OCI-LY7 (cell line): ENCODE results near the gene S100A4. TPM values are rescaled to one million over a fixed set of nuclear protein-coding genes. Genes with fewer than 3 reads are reported as not detected.
"Not testable (repeated sequence)": the region's sequence is repeated elsewhere in the genome, so short reads cannot be mapped to it uniquely, and the experiment has no call there.

Experiments used
- BruUV-seq: library from RNA; stranded (reverse); fragments of 400-500 nt; replicated peaks from 2 replicates; lab custom pipeline; 2021; lab: Mats Ljungman, UMichigan
- CTCF ChIA-PET: fragments of 300-600 bp; sonication (Branson Sonifier 250); formaldehyde crosslinking; loops from one replicate; lab custom pipeline; 2022; ENCODE audit warnings: antibody characterized with exemption; ENCODE audit not compliant: unreplicated experiment; lab: Charles Lee
- POLR2A ChIA-PET: fragments of 300-600 bp; sonication (Branson Sonifier 250); formaldehyde crosslinking; loops from one replicate; lab custom pipeline; 2022; ENCODE audit warnings: antibody characterized with exemption; lab: Charles Lee
- DNase-seq: peaks from one replicate; pipeline ENCODE4 v3.0.0-alpha.2; 2015; ENCODE audit warnings: low spot score
- H2AFZ ChIP-seq: fragments of 200-600 bp; sonication (generic), shearing (Covaris generic); 2 replicates; pipeline ENCODE4 v1.6.1; 2014; ENCODE audit warnings: mild to moderate bottlenecking, antibody characterized with exemption, low read length, moderate library complexity
- H3K27ac ChIP-seq: fragments of 200-600 bp; sonication (generic); 2 replicates; pipeline ENCODE4 v1.5.1; 2014; ENCODE audit warnings: mixed run types, low read depth, mild to moderate bottlenecking, moderate library complexity, low read length, inconsistent platforms; ENCODE audit not compliant: poor library complexity, severe bottlenecking
- H3K36me3 ChIP-seq: fragments of 200-600 bp; sonication (generic); 2 replicates; pipeline ENCODE4 v1.6.1; 2014; ENCODE audit warnings: mild to moderate bottlenecking, antibody characterized with exemption, low read length, moderate library complexity, mixed read lengths; ENCODE audit not compliant: insufficient read depth
- H3K4me1 ChIP-seq: fragments of 200-600 bp; sonication (generic); 2 replicates; pipeline ENCODE4 v1.5.1; 2014; ENCODE audit warnings: mild to moderate bottlenecking, low read length; ENCODE audit not compliant: insufficient read depth, poor library complexity, severe bottlenecking
- H3K4me2 ChIP-seq: fragments of 200-600 bp; sonication (generic); 2 replicates; pipeline ENCODE4 v1.6.1; 2014; ENCODE audit warnings: mild to moderate bottlenecking, low read length
- H3K4me3 ChIP-seq: fragments of 200-600 bp; sonication (generic); 2 replicates; pipeline ENCODE4 v1.5.1; 2014; ENCODE audit warnings: mild to moderate bottlenecking, low read depth, low read length; ENCODE audit not compliant: poor library complexity, severe bottlenecking
- H3K79me2 ChIP-seq: fragments of 200-600 bp; sonication (generic); 2 replicates; pipeline ENCODE4 v1.6.1; 2016; ENCODE audit warnings: low read depth, mild to moderate bottlenecking, low read length, moderate library complexity, mixed read lengths; ENCODE audit not compliant: insufficient read depth
- H3K9me2 ChIP-seq: fragments of 200-600 bp; sonication (generic); 2 replicates; pipeline ENCODE4 v1.6.1; 2016; ENCODE audit warnings: mild to moderate bottlenecking, low read length, mixed read lengths; ENCODE audit not compliant: insufficient read depth
- H3K9me3 ChIP-seq: fragments of 200-600 bp; sonication (generic); 2 replicates; pipeline ENCODE4 v1.6.1; 2014; ENCODE audit warnings: mild to moderate bottlenecking, mixed run types, low read length, mixed read lengths
- H4K20me1 ChIP-seq: fragments of 200-600 bp; sonication (generic); 2 replicates; pipeline ENCODE4 v1.6.1; 2014; ENCODE audit warnings: mild to moderate bottlenecking, antibody characterized with exemption, low read length, moderate library complexity, mixed read lengths; ENCODE audit not compliant: insufficient read depth
- EZH2phosphoT487 ChIP-seq: fragments of 200-600 bp; sonication (generic); IDR thresholded peaks from 2 replicates; pipeline ENCODE4 v1.6.1; 2018; ENCODE audit warnings: low read depth, borderline replicate concordance, mild to moderate bottlenecking, mixed run types, antibody characterized with exemption, low read length, moderate library complexity, mixed read lengths
- intact Hi-C: fragments of 100-400 bp; cut with micrococcal nuclease; formaldehyde crosslinking; loops from one replicate; pipeline ENCODE4 v1.10.0; 2022; ENCODE audit not compliant: unreplicated experiment
- total RNA-seq, 2 experiments: library from RNA; depleted of rRNA in 1 of 2; stranded (reverse); fragments of >200 nt in 1 of 2; shearing (Covaris generic) in 1 of 2; gene quantifications; 2 replicates each; pipeline ENCODE4 v1.2.3, GENCODE V29; 2014 to 2022
- TF ChIP-seq, protein P1 (sequence below): fragments of 200-600 bp; sonication (generic); conservative IDR thresholded peaks from 2 replicates; pipeline ENCODE4 v1.5.1; 2014; ENCODE audit warnings: mild to moderate bottlenecking, antibody characterized with exemption, low read length, moderate library complexity, mixed read lengths

Gene S100A4
- total RNA-seq, 2 experiments from 2014 or later: 1.6 to 1.9 TPM

DNA sequence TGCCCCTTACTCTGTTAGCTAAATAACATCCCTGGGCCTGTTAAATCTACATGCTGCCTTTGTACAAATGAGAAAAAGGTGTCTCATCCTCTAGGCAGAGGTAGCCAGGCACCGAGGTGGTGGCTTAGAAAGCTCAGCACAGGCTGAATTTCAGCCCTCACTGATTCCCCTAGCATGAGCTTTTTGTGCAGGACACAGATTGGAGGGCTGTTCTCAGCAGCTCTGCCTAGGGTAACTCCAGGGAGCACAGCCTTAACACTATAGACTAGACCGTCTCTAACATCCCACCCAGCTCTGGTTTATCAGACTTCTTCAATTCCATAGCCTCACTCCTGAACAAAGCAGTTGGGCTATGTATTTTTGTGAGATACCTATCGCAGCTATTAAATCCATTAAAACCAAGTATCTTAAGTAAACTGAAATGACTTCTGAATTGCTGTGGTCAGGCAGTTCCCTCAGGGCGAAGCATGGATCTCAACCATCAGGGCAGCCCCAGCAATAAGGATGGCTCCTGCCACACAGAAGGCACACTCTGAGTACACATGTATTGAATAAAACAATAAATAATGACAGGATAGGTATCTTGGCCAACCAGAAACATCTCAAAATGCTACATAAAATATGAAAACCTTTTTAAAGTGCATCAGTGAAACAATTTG is 24.7 kb downstream of the S100A4 start:
- intact Hi-C loops: no loop called here
- Histone ChIP-seq H2AFZ (no peak overlapping the region), H3K9me2 (no peaks in the 10 kb centered on the region), H3K27ac (no peak overlapping the region), H3K36me3 (no peaks in the 10 kb centered on the region), H3K4me2 (no peak overlapping the region), H3K4me3 (no peak overlapping the region), H3K4me1 (peaks cover 7% of the 10 kb centered on the region), H3K79me2 (no peaks in the 10 kb centered on the region), H3K9me3 (no peaks in the 10 kb centered on the region), H4K20me1 (no peaks in the 10 kb centered on the region)
- DNase-seq: no peak
- ChIA-PET POLR2A (no interaction called here), CTCF (no interaction called here)
- BruUV-seq: no TSS peak
- no peak for TF ChIP-seq EZH2phosphoT487
- TF ChIP-seq, protein P1, sequence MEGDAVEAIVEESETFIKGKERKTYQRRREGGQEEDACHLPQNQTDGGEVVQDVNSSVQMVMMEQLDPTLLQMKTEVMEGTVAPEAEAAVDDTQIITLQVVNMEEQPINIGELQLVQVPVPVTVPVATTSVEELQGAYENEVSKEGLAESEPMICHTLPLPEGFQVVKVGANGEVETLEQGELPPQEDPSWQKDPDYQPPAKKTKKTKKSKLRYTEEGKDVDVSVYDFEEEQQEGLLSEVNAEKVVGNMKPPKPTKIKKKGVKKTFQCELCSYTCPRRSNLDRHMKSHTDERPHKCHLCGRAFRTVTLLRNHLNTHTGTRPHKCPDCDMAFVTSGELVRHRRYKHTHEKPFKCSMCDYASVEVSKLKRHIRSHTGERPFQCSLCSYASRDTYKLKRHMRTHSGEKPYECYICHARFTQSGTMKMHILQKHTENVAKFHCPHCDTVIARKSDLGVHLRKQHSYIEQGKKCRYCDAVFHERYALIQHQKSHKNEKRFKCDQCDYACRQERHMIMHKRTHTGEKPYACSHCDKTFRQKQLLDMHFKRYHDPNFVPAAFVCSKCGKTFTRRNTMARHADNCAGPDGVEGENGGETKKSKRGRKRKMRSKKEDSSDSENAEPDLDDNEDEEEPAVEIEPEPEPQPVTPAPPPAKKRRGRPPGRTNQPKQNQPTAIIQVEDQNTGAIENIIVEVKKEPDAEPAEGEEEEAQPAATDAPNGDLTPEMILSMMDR: no peak

DNA sequence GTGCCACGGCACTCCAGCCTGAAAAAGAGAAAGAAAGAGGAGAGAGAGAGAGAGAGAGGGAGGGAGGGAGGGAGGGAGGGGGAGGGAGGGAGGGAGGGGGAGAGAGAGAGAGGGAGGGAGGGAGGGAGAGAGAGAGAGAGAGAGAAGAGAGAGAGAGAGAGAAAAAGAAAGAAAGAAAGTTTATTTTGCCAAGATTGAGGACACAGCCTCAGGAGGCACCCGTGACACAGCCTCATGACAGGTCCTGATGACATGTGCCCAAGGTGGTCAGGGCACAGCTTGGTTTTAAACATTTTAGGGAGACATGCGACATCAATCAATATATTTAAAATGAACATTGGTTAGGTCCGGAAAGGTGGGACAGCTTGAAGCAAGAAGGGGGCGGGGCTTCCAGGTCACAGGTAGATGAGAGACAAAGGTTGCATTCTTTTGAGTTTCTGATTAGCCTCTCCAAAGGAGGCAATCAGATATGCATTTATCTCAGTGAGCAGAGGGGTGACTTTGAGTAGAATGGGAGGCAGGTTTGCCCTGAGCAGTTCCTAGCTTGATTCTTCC is 25.4 kb downstream of the S100A4 start:
- H3K4me3 ChIP-seq, H3K36me3 ChIP-seq, BruUV-seq, H3K9me3 ChIP-seq, intact Hi-C loops, H3K9me2 ChIP-seq, H3K27ac ChIP-seq, H3K79me2 ChIP-seq, H3K4me2 ChIP-seq, H3K4me1 ChIP-seq, H4K20me1 ChIP-seq, DNase-seq, POLR2A ChIA-PET, H2AFZ ChIP-seq, CTCF ChIA-PET: not testable (repeated sequence)

DNA sequence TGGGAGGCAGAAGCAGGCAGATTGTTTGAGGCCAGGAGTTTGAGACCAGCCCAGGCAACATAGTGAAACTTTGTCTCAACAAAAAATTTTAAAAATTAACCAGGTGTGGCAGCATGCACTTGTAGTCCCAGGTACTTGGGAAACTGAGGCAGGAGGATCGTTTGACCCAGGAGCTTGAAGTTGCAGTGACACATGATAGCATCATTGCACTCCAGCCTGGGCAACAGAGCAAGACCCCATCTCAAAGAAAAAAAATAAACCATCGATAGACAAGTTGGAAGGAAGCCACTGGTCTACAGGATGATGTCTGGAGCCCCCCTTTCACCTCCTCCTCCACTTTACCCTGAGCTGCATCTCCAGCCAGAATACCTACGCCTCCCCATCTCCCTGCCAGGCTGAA is 26.4 kb downstream of the S100A4 start:
- Histone ChIP-seq H3K9me3 (no peaks in the 10 kb centered on the region), H3K4me3 (no peak overlapping the region), H2AFZ (no peak overlapping the region), H3K36me3 (no peaks in the 10 kb centered on the region), H3K4me1 (peaks cover 7% of the 10 kb centered on the region), H3K4me2 (no peak overlapping the region), H3K27ac (no peak overlapping the region), H3K79me2 (no peaks in the 10 kb centered on the region), H4K20me1 (no peaks in the 10 kb centered on the region), H3K9me2 (no peaks in the 10 kb centered on the region)
- TF ChIP-seq EZH2phosphoT487: no peak
- TF ChIP-seq, protein P1: no peak
- POLR2A ChIA-PET: no interaction called here
- CTCF ChIA-PET: no interaction called here
- BruUV-seq: no TSS peak
- no peak for DNase-seq
- intact Hi-C loops: loop anchor here (10.0 kb wide), 2 partner anchors 156 to 466 kb away; partner anchors contain the start of genes ILF2, NPR1 and RAB13
